GM03348 (cell line): ENCODE results near the gene MED22.
"Not testable (repeated sequence)": the region's sequence is repeated elsewhere in the genome, so short reads cannot be mapped to it uniquely, and the experiment has no call there.

Experiments used
- DNase-seq: peaks from one replicate; pipeline ENCODE4 v3.0.0; 2012; ENCODE audit warnings: low spot score

MED22 gene

DNA sequence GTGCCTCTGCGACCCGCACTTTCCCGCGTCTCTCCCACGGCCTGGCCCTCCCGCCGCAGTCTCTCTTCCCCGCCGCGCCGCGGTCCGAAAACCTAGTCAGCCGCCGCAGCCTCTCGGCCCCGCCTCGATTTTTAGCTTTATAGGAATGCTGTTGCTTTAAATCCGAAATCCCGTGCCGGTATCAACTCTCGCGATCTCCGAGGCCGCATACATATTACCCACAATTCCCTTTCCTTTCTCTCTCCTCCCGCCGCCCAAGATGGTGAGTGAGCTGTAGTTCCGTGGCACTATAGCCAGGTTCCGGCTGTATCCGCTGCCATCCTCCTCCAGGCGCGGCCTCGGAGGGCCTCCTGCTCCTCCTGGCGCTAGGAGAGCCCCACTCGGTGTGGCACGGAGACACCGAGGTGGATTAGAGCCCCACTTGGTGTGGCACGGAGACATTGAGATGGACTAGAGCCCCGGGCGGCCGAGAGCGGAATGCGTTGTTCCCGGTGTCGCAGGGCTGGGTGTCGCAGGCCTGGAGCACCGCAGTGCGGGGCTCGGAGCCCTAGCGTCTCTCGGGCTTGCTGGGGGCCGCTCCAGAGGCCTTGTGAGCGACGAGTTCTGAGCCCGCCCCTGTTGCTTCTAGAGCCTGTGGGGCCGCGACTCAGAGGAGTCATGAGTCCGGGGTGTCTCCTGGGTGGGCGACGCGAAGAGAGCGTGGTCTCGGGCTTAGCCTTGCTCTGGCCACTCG is at the start of gene MED22, which contains the start of gene RPL7A:
MED22 (minus strand) TSS at position 147 of the 733 bp plus-strand sequence. CDS start 1,469 bp downstream, outside the sequence.
RPL7A (plus strand) TSS at position 234 of the 733 bp plus-strand sequence; CDS start at position 260, 26 bp downstream.
- peak; percentile 93 for DNase-seq

- DNase-seq = no peak
Observed at GRCh38 chr9:133397370-133397769, 49.4 kb upstream of the MED22 start.

GRCh38 chr9:133396952-133397351 is 49.0 kb upstream of the MED22 start:
- DNase-seq = peak; percentile 51

- no peak for DNase-seq
Observed at GRCh38 chr9:133394687-133395271, 46.8 kb upstream of the MED22 start.

DNA sequence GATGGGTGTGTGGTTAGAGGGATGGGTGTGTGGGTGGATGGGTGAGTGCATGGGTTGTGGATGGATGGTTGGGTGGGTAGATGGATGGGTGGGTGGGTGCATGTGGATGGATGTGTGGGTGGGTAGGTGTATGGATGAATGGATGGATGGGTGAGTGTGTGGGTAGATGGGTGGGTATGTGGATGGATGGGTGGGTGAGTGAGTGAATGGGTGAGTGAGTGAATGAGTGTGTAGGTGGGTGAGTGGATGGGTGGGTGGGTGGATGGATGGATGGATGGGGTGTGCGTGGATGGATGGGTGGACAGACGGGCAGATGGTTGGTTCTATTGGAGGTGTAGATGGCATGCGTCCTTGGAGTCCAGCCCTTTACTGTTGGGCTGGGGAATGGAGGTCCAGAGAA is 45.5 kb upstream of the MED22 start:
- no peak for DNase-seq

DNA sequence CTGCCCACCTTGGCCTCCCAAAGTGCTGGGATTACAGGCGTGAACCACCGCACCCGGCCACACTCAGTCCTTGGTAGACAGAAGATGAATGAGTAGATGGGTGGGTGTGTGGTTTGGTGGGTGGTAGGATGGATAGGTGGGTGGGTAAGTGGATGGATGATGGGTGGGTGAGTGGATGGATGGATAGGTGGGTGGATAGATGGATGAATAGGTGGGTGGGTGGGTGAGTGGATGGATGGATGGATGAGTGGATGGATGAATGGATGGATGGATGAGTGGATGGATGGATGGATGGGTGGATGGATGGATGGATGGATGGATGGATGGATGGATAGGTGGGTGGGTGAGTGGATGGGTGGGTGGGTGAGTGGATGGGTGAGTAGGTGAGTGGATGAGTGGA is 44.4 kb upstream of the MED22 start:
- not testable (repeated sequence) for DNase-seq

DNA sequence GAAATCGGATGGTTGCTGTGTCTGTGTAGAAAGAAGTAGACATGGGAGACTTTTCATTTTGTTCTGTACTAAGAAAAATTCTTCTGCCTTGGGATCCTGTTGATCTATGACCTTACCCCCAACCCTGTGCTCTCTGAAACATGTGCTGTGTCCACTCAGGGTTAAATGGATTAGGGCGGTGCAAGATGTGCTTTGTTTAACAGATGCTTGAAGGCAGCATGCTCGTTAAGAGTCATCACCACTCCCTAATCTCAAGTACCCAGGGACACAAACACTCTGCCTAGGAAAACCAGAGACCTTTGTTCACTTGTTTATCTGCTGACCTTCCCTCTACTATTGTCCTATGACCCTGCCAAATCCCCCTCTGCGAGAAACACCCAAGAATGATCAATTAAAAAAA is 43.5 kb upstream of the MED22 start:
- not testable (repeated sequence) for DNase-seq

GRCh38 chr9:133390713-133391112 is 42.8 kb upstream of the MED22 start:
- no peak for DNase-seq

DNA sequence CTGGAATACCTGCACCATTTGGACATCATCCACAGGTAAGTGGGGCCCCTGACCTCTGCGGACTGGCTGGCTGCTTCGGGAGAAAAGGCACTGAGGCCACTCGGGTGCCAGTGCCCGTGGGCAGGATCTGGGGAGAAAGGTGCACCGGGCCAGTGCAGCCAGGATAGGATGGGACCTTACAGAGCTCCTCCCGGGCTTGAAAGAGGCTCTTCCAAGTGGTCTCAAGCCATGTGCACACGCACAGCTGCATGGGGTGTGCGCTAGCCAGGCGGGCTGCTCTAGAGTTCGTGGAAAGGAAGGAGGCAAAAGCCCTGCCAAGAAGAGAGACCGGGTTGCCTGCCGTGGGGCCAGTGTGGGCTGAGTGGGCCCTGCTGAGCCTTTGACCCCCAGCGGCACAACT is 41.6 kb upstream of the MED22 start:
- no peak for DNase-seq

DNA sequence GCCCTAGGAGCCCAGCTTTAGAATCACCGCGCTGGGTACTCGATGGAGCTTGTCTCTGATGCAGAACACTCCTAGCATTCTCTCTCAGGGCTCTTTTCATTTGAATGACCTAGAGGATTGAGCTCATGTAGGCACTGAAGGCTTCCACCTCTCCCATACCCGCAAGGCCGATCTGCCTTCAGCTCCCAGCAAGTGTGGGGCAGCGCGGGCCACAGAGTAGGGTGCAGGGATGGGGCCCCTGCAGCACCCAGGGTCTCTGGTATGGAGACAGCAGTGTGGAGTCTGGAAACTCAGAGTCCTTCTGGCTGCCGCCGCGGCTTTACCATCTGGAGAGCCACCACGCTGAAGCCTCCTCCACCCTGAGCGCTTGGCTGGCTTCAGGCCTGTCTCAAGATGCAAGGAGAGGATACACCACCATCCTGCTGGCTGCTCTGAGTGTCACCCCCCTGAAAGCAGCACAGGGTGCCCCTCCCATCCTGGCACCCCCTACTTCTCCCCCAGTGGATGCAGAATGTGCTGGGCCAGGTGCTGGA is 41.2 kb upstream of the MED22 start:
- DNase-seq = no peak

DNA sequence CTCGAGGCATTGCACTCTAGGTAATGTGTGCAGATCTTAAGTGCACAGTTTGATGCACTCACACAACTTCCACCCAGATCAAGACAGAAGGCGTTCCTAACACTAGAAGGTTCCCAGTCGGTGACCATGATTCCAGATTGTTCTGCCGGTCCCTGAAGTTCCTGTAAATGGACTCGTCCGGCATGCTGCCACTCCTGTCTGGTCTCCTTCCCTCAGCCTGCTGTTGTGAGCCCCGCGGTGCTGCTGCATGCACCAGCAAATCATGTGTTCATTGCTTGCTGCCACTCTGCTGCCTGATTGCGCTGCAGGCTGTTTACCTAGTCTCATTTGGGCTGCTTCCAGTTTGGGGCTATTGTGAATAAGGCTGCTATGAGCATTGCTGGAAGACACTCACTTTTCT is 39.7 kb upstream of the MED22 start:
- no peak for DNase-seq

GRCh38 chr9:133386338-133386737 is 38.4 kb upstream of the MED22 start:
- no peak for DNase-seq

GRCh38 chr9:133385452-133385851 is 37.5 kb upstream of the MED22 start:
- DNase-seq = no peak

- DNase-seq = no peak
Observed at GRCh38 chr9:133384736-133385321, 36.9 kb upstream of the MED22 start.

DNA sequence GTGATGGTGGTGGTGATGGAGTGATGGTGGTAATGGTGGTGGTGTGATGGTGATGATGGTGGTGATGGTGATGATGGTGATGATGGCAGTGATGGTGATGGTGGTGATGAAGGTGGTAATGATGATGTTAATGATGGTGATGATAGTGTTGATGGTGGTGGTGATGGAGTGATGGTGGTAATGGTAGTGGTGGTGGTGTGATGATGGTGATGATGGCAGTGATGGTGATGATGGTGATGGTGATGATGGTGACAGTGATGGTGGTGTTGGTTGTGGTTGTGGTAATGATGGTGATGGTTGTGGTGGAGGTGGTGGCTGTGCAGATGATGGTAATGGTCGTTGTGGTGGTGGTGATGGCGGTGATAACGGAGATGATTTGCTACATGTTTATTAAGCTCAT is 35.5 kb upstream of the MED22 start:
- no peak for DNase-seq

DNA sequence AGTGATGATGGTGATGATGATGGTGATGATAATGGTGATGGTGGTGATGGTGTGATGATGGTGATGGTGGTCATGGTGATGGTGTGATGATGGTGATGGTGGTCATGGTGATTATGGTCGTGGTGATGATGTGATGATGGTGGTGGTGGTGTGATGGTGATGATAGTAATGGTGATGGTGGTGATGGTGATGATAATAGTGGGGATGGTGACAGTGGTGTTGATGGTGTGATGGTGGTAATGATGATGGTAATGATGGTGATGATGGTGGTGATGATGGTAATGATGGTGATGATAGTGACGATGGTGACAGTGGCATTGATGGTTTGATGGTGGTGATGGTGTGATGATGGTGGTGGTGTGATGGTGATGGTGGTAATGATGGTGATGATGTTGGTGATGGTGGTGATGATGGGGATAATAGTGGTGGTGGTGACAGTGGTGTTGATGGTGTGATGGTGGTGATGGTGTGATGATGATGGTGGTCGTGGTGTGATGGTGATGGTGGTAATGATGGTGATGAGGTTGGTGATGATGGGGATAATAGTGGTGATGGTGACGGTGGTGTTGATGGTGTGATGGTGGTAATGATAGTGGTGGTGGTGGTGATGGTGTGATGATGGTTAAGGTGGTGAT is 34.7 kb upstream of the MED22 start:
- DNase-seq = no peak

- DNase-seq = no peak
Observed at GRCh38 chr9:133380734-133381133, 32.8 kb upstream of the MED22 start.

GRCh38 chr9:133379153-133380086 is 31.5 kb upstream of the MED22 start:
- DNase-seq = no peak

DNA sequence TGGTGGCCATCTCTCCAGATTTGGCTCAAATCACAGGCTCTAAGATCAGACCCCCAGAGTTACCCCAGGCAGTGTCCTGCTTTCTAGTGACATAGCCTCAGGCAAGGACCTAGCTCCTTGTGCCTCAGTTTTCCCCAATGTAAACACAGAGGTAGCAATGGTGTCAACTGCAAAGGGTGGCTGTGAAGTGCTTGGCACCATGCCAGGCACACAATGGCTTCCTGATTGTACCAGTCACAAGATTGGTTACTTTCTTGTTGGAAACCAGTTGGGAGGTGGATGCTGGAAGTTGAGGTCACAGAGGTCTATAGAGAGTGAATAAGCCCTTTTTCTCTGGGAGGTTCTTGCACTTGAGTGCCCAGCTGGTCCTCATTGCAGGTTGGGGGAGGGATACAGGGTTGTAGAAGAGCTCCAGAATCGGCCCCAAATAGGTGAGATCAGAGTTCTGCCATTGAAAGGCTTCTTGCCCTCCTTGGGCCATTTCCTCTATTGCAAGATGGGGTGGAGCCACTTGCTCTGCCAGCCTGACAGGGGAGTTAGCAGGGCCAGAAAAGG is 30.6 kb upstream of the MED22 start:
- no peak for DNase-seq

- peak; percentile 41 for DNase-seq
Observed at GRCh38 chr9:133377721-133378216, 29.8 kb upstream of the MED22 start.

- DNase-seq = not testable (repeated sequence)
Observed at GRCh38 chr9:133377280-133377679, 29.3 kb upstream of the MED22 start.
